GM10266 (cell line): ENCODE data around the gene SEC14L2.

ENCODE experiments used
- DNase-seq: peaks from one replicate; pipeline ENCODE4 v3.0.0; 2012; ENCODE audit errors: extremely low spot score
- TF ChIP-seq, protein P1 (sequence below): IDR thresholded peaks from 2 replicates; pipeline ENCODE4 v1.5.1; 2012; ENCODE audit warnings: mild to moderate bottlenecking, low read depth; ENCODE audit not compliant: control insufficient read depth, insufficient read depth; ENCODE audit errors: missing control alignments

The SEC14L2 gene

DNA sequence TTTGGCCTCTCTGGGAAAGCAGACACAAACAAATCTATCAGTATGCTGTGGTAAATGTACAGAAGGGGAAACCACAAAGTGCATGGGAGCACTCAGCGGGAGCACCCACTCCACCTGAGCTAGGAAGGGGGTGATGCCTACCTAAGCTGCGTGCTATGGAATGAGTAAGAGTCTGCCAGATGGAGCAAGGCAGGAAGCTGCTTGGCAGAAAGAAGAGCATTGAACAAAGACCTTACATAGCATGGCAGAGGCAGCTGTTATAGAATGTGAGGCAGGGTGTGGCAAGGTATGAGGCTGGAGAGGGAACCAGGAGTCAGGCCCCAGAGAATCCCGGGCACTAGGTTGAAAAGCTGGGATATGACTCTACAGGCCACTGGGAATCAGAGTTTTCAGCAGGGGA is 15.0 kb downstream of the SEC14L2 start:
- TF ChIP-seq, protein P1, sequence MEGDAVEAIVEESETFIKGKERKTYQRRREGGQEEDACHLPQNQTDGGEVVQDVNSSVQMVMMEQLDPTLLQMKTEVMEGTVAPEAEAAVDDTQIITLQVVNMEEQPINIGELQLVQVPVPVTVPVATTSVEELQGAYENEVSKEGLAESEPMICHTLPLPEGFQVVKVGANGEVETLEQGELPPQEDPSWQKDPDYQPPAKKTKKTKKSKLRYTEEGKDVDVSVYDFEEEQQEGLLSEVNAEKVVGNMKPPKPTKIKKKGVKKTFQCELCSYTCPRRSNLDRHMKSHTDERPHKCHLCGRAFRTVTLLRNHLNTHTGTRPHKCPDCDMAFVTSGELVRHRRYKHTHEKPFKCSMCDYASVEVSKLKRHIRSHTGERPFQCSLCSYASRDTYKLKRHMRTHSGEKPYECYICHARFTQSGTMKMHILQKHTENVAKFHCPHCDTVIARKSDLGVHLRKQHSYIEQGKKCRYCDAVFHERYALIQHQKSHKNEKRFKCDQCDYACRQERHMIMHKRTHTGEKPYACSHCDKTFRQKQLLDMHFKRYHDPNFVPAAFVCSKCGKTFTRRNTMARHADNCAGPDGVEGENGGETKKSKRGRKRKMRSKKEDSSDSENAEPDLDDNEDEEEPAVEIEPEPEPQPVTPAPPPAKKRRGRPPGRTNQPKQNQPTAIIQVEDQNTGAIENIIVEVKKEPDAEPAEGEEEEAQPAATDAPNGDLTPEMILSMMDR: no peak

DNA sequence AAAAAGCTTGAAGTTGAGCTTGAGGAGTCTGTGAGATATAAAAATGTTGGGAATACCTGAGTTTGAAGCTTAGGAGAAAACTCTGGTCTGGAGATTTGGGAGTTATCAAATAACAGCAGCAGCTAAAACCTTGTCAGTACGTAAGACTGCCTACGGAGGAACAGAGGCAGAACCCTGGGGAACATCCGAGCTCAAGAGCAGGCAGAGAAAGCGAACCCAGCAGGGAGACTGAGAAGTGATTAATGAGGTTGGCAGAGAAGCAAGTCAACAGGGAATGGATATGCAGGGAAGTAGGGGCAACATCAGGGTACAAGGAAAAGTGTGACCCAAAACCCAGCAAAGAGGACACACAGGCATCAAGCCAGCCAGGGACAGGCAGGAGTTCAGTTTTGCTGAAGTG is 16.2 kb downstream of the SEC14L2 start:
- no peak for DNase-seq
- TF ChIP-seq, protein P1: no peak

More for the DNA sequence above, 15.0 kb downstream of the SEC14L2 start:
- no peak for DNase-seq

DNA sequence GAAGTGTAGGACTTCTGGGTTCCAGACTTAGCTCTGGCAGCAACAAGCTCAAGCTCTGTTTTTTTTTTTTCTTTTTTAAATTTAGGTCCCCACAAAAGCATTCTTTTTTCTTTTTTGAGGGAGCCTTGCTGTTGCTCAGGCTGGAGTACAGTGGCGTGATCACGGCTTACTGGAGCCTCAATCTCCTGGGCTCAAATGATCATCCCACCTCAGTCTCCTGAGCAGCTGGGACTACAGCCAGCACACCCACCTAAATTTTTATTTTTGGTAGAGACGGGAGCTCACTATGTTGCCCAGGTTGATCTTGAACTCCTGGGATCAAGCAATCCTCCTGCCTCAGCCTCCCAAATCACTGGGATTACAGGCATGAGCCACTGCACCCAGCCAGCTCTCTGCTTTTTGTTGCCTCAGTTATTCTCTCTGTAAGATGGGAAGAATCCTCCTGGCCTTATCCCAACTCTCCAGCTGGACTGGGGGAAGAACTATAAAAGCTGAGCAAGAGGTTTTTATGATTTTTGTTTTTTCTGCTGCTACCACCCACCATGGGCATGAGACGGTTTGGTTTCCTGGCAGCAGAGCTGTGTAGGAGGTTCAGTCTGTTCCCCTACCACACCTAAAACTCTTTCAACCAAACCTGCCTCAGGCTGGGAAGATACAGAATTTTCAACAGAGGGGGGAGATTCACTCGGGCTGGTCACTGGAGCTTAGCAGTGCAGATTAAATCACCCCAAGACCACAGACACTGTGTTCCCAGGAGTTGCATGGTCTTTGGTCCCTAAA is 17.1 kb downstream of the SEC14L2 start:
- TF ChIP-seq, protein P1: no peak
- no peak for DNase-seq

DNA sequence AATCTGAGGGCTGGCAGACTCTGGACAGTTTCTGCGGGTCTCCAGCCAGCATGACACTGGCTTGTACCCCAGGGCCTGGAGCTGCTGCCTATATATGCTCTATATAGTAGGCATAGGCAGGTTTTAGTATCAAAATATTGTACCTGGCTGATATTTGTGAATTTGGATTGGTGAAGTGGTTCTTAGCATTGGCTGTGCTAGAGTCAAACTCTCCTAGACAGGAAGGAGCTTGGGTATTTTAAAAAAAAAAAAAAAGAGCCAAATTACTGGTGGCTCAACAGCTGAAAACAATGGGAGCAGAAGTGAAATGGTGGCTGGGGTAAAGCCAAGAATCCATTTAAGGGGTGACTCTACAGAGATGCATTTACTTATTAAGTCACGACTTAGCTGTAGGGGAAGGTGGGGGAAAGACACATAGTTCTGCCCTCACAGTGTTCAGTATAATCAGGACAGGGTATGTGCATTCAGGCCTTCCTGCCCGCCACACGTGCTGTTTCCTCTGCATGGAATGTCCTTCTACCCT is 17.8 kb downstream of the SEC14L2 start:
- DNase-seq: no peak
- TF ChIP-seq, protein P1: no peak

DNA sequence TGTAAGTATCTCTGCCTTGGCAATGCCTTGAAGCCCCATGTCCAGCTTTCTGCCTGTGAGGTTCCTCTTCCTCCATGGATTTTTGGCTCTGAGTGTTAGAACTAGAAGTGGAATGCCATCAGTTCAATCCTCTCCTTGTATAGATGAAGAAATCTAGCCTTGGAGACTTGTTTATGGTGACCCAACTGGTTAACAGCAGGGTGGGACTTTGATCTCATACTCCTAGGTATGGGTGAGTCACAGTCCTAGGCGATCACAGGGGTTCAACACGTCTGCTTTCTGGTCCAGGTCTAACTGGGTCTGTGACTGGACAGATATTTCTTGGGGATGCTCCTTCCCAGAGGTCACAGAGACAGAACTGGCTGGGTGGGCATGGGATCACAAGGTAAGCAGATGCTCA is 19.6 kb downstream of the SEC14L2 start:
- no peak for DNase-seq
- TF ChIP-seq, protein P1: no peak

DNA sequence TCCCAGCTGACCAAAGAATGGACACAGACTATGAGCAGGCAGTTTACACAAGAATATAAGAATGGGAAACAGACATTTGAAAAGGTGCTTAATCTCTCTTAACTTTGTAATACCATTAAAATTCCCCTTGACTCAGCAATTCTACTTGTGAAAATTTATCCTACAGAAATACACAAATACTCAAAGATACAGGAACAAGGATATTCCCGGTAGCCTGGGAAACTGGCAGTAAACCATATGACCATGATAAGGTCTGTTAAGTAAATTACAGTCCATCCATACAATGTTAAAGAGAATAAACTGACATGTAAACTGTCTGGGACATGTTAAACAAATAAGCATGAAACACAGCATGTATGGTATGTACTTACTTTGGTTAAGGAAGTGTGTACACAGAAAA is 20.0 kb downstream of the SEC14L2 start:
- no peak for DNase-seq
- TF ChIP-seq, protein P1: no peak
